SK-N-SH treated with all-trans-retinoic acid at 6 μM for 48 hours (cell line): ENCODE measurements around the gene VTI1A.

Experiments
- ATAC-seq: fragments of 200-7000 bp; cut with Tn5 transposase; 3 replicates; pipeline ENCODE4 v1.9.1; 2020; ENCODE audit warnings: mild to moderate bottlenecking, moderate library complexity
- ARNTL ChIP-seq: fragments of 450-650 bp; formaldehyde crosslinking; IDR thresholded peaks from 2 replicates; pipeline ENCODE4 v1.5.0; 2020; ENCODE audit warnings: low read depth, mild to moderate bottlenecking, moderate library complexity, borderline replicate concordance
- BACH2 ChIP-seq: fragments of 250-450 bp; sonication (Bioruptor Pico); IDR thresholded peaks from 2 replicates; pipeline ENCODE4 v1.9.0; 2021; ENCODE audit warnings: mild to moderate bottlenecking, borderline replicate concordance
- CSDC2 ChIP-seq: fragments of 250-450 bp; sonication (Bioruptor Pico); IDR thresholded peaks from 2 replicates; pipeline ENCODE4 v1.5.0; 2020; ENCODE audit warnings: mild to moderate bottlenecking, moderate library complexity
- CSRNP3 ChIP-seq: fragments of 250-450 bp; sonication (Bioruptor Pico); IDR thresholded peaks from 2 replicates; pipeline ENCODE4 v1.5.1; 2021; ENCODE audit warnings: mild to moderate bottlenecking, moderate library complexity
- ESRRG ChIP-seq: fragments of 250-450 bp; sonication (Bioruptor Pico); IDR thresholded peaks from 2 replicates; pipeline ENCODE4 v1.6.1; 2021; ENCODE audit warnings: mild to moderate bottlenecking
- GLIS3 ChIP-seq: fragments of 250-450 bp; sonication (Bioruptor Pico); IDR thresholded peaks from 2 replicates; pipeline ENCODE4 v1.5.0; 2020; ENCODE audit warnings: mild to moderate bottlenecking, moderate library complexity
- ISL1 ChIP-seq: fragments of 250-450 bp; sonication (Bioruptor Pico); IDR thresholded peaks from 2 replicates; pipeline ENCODE4 v2.1.2; 2022; ENCODE audit warnings: mild to moderate bottlenecking, moderate library complexity
- OSR1 ChIP-seq: fragments of 250-450 bp; sonication (Bioruptor Pico); IDR thresholded peaks from 2 replicates; pipeline ENCODE4 v1.8.0; 2022; ENCODE audit warnings: moderate library complexity, mild to moderate bottlenecking, inconsistent platforms
- PATZ1 ChIP-seq: fragments of 250-450 bp; sonication (Bioruptor Pico); IDR thresholded peaks from 2 replicates; pipeline ENCODE4 v1.8.0; 2020; ENCODE audit warnings: mild to moderate bottlenecking, moderate library complexity, borderline replicate concordance
- PPARA ChIP-seq: fragments of 250-450 bp; sonication (Bioruptor Pico); IDR thresholded peaks from 2 replicates; pipeline ENCODE4 v1.5.0; 2020; ENCODE audit warnings: mild to moderate bottlenecking, borderline replicate concordance
- SNAI2 ChIP-seq: fragments of 250-450 bp; sonication (Bioruptor Pico); IDR thresholded peaks from 2 replicates; pipeline ENCODE4 v1.5.0; 2020; ENCODE audit warnings: mild to moderate bottlenecking, moderate library complexity
- TCF4 ChIP-seq: fragments of 250-450 bp; sonication (Bioruptor Pico); IDR thresholded peaks from 2 replicates; pipeline ENCODE4 v1.8.0; 2021; ENCODE audit warnings: mild to moderate bottlenecking, moderate library complexity, borderline replicate concordance
- TOX ChIP-seq: fragments of 250-450 bp; sonication (Bioruptor Pico); IDR thresholded peaks from 2 replicates; pipeline ENCODE4 v1.8.0; 2021; ENCODE audit warnings: mild to moderate bottlenecking, moderate library complexity, borderline replicate concordance
- ZC3H10 ChIP-seq: fragments of 250-450 bp; sonication (Bioruptor Pico); IDR thresholded peaks from 2 replicates; pipeline ENCODE4 v1.5.1; 2021; ENCODE audit warnings: mild to moderate bottlenecking, moderate library complexity
- ZFP3 ChIP-seq: fragments of 250-450 bp; sonication (Bioruptor Pico); IDR thresholded peaks from 2 replicates; pipeline ENCODE4 v1.5.0; 2020; ENCODE audit warnings: mild to moderate bottlenecking, moderate library complexity
- ZFP30 ChIP-seq: fragments of 450-650 bp; formaldehyde crosslinking; IDR thresholded peaks from 2 replicates; pipeline ENCODE4 v1.5.0; 2022; ENCODE audit warnings: mild to moderate bottlenecking, moderate library complexity
- ZNF565 ChIP-seq: fragments of 450-650 bp; formaldehyde crosslinking; conservative IDR thresholded peaks from 2 replicates; pipeline ENCODE4 v1.5.0; 2020; ENCODE audit warnings: low read depth, mild to moderate bottlenecking, moderate library complexity
- ZNF8 ChIP-seq: fragments of 450-650 bp; formaldehyde crosslinking; IDR thresholded peaks from 2 replicates; pipeline ENCODE4 v1.5.0; 2020; ENCODE audit warnings: mild to moderate bottlenecking, moderate library complexity
- TF ChIP-seq, protein P1 (sequence below): fragments of 250-450 bp; sonication (Bioruptor Pico); IDR thresholded peaks from 2 replicates; pipeline ENCODE4 v1.5.1; 2020; ENCODE audit warnings: low read depth, mild to moderate bottlenecking, moderate library complexity
- TF ChIP-seq, protein P2 (sequence below): fragments of 250-450 bp; sonication (Bioruptor Pico); IDR thresholded peaks from 2 replicates; pipeline ENCODE4 v1.5.0; 2020; ENCODE audit warnings: mild to moderate bottlenecking, moderate library complexity
- TF ChIP-seq, protein P3 (sequence below): fragments of 250-450 bp; sonication (Bioruptor Pico); IDR thresholded peaks from 2 replicates; pipeline ENCODE4 v1.8.0; 2021; ENCODE audit warnings: low read depth, mild to moderate bottlenecking, moderate library complexity, borderline replicate concordance

Gene VTI1A

GRCh38 chr10:112755446-112756234 is 308.6 kb downstream of the VTI1A start (continued):
- TF ChIP-seq OSR1 (CRISPR knock-in tag): no peak
- TF ChIP-seq ISL1 (CRISPR knock-in tag): peak; percentile 93
- 0 out of 2 replicates have a peak, but pooled peaks have one; percentile 42 for TF ChIP-seq SNAI2
- no peak for TF ChIP-seq ZNF565 (CRISPR knock-in tag)
- TF ChIP-seq GLIS3 (CRISPR knock-in tag): peak; percentile 26; the same call in 1 of the 2 replicates

DNA sequence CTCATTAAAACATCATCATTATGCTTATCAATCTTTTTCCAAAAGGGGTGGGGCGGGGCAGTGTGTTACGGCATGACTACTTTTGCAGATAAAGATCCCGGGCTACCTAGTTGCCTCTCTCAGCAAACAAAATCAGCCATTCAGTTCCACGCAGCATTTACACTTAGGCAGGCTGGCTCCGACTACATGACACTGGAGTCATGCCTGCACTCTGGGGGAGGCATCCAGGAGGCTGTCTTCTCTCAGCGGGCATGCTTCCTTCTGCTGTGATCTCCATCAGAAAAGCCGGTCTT is 309.2 kb downstream of the VTI1A start:
- peak; percentile 27; the same call in 2 of the 3 replicates for ATAC-seq
- TF ChIP-seq CSDC2 (CRISPR knock-in tag): no peak; the same call in 1 of the 2 replicates
- no peak for TF ChIP-seq OSR1 (CRISPR knock-in tag)
- no peak for TF ChIP-seq TOX (CRISPR knock-in tag)
- TF ChIP-seq ZNF8 (CRISPR knock-in tag): no peak
- TF ChIP-seq ZC3H10 (CRISPR knock-in tag): no peak
- TF ChIP-seq, protein P1, sequence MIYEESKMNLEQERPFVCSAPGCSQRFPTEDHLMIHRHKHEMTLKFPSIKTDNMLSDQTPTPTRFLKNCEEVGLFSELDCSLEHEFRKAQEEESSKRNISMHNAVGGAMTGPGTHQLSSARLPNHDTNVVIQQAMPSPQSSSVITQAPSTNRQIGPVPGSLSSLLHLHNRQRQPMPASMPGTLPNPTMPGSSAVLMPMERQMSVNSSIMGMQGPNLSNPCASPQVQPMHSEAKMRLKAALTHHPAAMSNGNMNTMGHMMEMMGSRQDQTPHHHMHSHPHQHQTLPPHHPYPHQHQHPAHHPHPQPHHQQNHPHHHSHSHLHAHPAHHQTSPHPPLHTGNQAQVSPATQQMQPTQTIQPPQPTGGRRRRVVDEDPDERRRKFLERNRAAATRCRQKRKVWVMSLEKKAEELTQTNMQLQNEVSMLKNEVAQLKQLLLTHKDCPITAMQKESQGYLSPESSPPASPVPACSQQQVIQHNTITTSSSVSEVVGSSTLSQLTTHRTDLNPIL (CRISPR knock-in tag): no peak
- TF ChIP-seq BACH2 (CRISPR knock-in tag): no peak
- no peak for TF ChIP-seq ESRRG (CRISPR knock-in tag)
- TF ChIP-seq ZFP30 (CRISPR knock-in tag): no peak
- TF ChIP-seq ZFP3 (CRISPR knock-in tag): no peak
- TF ChIP-seq CSRNP3 (CRISPR knock-in tag): no peak
- no peak for TF ChIP-seq ZNF565 (CRISPR knock-in tag)
- no peak for TF ChIP-seq TCF4 (CRISPR knock-in tag)

GRCh38 chr10:112758961-112759360 is 311.9 kb downstream of the VTI1A start:
- TF ChIP-seq SNAI2 (no peak), ZNF565 (CRISPR knock-in tag) (no peak), PATZ1 (CRISPR knock-in tag) (no peak), ESRRG (CRISPR knock-in tag) (no peak), GLIS3 (CRISPR knock-in tag) (no peak), ZFP3 (CRISPR knock-in tag) (no peak), PPARA (CRISPR knock-in tag) (no peak), TOX (CRISPR knock-in tag) (no peak), CSRNP3 (CRISPR knock-in tag) (no peak), BACH2 (CRISPR knock-in tag) (no peak), OSR1 (CRISPR knock-in tag) (no peak), ARNTL (CRISPR knock-in tag) (no peak), ZC3H10 (CRISPR knock-in tag) (no peak)
- TF ChIP-seq, protein P2, sequence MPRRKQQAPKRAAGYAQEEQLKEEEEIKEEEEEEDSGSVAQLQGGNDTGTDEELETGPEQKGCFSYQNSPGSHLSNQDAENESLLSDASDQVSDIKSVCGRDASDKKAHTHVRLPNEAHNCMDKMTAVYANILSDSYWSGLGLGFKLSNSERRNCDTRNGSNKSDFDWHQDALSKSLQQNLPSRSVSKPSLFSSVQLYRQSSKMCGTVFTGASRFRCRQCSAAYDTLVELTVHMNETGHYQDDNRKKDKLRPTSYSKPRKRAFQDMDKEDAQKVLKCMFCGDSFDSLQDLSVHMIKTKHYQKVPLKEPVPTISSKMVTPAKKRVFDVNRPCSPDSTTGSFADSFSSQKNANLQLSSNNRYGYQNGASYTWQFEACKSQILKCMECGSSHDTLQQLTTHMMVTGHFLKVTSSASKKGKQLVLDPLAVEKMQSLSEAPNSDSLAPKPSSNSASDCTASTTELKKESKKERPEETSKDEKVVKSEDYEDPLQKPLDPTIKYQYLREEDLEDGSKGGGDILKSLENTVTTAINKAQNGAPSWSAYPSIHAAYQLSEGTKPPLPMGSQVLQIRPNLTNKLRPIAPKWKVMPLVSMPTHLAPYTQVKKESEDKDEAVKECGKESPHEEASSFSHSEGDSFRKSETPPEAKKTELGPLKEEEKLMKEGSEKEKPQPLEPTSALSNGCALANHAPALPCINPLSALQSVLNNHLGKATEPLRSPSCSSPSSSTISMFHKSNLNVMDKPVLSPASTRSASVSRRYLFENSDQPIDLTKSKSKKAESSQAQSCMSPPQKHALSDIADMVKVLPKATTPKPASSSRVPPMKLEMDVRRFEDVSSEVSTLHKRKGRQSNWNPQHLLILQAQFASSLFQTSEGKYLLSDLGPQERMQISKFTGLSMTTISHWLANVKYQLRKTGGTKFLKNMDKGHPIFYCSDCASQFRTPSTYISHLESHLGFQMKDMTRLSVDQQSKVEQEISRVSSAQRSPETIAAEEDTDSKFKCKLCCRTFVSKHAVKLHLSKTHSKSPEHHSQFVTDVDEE (CRISPR knock-in tag): no peak
- TF ChIP-seq, protein P3, sequence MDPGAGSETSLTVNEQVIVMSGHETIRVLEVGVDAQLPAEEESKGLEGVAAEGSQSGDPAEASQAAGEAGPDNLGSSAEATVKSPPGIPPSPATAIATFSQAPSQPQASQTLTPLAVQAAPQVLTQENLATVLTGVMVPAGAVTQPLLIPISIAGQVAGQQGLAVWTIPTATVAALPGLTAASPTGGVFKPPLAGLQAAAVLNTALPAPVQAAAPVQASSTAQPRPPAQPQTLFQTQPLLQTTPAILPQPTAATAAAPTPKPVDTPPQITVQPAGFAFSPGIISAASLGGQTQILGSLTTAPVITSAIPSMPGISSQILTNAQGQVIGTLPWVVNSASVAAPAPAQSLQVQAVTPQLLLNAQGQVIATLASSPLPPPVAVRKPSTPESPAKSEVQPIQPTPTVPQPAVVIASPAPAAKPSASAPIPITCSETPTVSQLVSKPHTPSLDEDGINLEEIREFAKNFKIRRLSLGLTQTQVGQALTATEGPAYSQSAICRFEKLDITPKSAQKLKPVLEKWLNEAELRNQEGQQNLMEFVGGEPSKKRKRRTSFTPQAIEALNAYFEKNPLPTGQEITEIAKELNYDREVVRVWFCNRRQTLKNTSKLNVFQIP: no peak
- TF ChIP-seq, protein P1 (CRISPR knock-in tag): no peak
- no peak for ATAC-seq
